ENCODE measurements around the gene BIRC5. TPM values are rescaled to one million over a fixed set of nuclear protein-coding genes. Genes with fewer than 3 reads are reported as not detected.

BIRC5 gene
- total and polyA plus RNA-seq, 12 donors = 0.13 to 7.6 (median 0.61) TPM; not detected in 2

- DNase-seq = no peak
- 95% methylated on average over 6 of the region's 6 CpGs for WGBS, 2 donors
- TF ChIP-seq CTCF (IDR thresholded peaks at IDR 0.05) = no peak
- Histone ChIP-seq H3K4me3 (no peak overlapping the region), H3K4me1 (peaks cover 0 to 26% (median 6%) of the 10 kb centered on the region in 9 donors), H3K27ac (no peak overlapping the region), H3K36me3 (no peaks in the 10 kb centered on the region), H3K9me3 (no peaks in the 10 kb centered on the region), H3K27me3 (peaks cover 0 to 34% (median 21%) of the 10 kb centered on the region in 7 donors)
- intact Hi-C loops (cut with DNase I) = no loop called here
- no peak for ATAC-seq
Observed at GRCh38 chr17:78273813-78274212, 59.8 kb downstream of the BIRC5 start.

Other genes with a start within 250 kb of the BIRC5 start
- 100 to 1,000 TPM in 1 of 10 donors, 10 to 100 TPM in 9; 42.3 to 109 (median 69.1) TPM for gene TMC6, start 85.5 kb upstream of the BIRC5 start, total RNA-seq
- gene TMC6, start 85.5 kb upstream of the BIRC5 start, polyA plus RNA-seq = 10 to 100 TPM; 22.8 to 86.0 TPM
- gene TMC8, start 83.5 kb upstream of the BIRC5 start, total RNA-seq = 10 to 100 TPM in 1 of 10 donors, 1 to 10 TPM in 8, under 1 TPM in 1; 0.85 to 11.2 (median 2.1) TPM
- 1 to 10 TPM in 1 of 2 donors, under 1 TPM in 1; 0.96 to 3.7 TPM for gene TMC8, start 83.5 kb upstream of the BIRC5 start, polyA plus RNA-seq
- gene C17orf99, start 67.9 kb upstream of the BIRC5 start, total RNA-seq = under 1 TPM in 1 of 10 donors, not detected in 9; 0.11 TPM
- gene C17orf99, start 67.9 kb upstream of the BIRC5 start, polyA plus RNA-seq = not detected
- gene SYNGR2, start 45.7 kb upstream of the BIRC5 start, total RNA-seq = 100 to 1,000 TPM; 102 to 184 (median 116) TPM
- 100 to 1,000 TPM in 1 of 2 donors, 10 to 100 TPM in 1; 92.8 to 200 TPM for gene SYNGR2, start 45.7 kb upstream of the BIRC5 start, polyA plus RNA-seq
- 10 to 100 TPM in 1 of 10 donors, 1 to 10 TPM in 4, under 1 TPM in 5; 0.33 to 12.7 (median 0.91) TPM for gene TK1, start 27.2 kb upstream of the BIRC5 start, total RNA-seq
- 1 to 10 TPM; 1.6 to 2.6 TPM for gene TK1, start 27.2 kb upstream of the BIRC5 start, polyA plus RNA-seq
- 10 to 100 TPM; 23.7 to 42.4 (median 28.7) TPM for gene AFMID, start 26.9 kb upstream of the BIRC5 start, total RNA-seq
- gene AFMID, start 26.9 kb upstream of the BIRC5 start, polyA plus RNA-seq = 10 to 100 TPM; 13.0 to 17.3 TPM
- gene TMEM235, start 17.4 kb downstream of the BIRC5 start, total RNA-seq = not detected
- not detected for gene TMEM235, start 17.4 kb downstream of the BIRC5 start, polyA plus RNA-seq
- gene SOCS3, start 145.8 kb downstream of the BIRC5 start, total RNA-seq = 100 to 1,000 TPM in 2 of 10 donors, 10 to 100 TPM in 6, 1 to 10 TPM in 2; 7.7 to 189 (median 17.0) TPM
- 10 to 100 TPM; 13.5 to 30.2 TPM for gene SOCS3, start 145.8 kb downstream of the BIRC5 start, polyA plus RNA-seq
- gene PGS1, start 164.4 kb downstream of the BIRC5 start, total RNA-seq = 10 to 100 TPM; 14.7 to 28.4 (median 17.1) TPM
- gene PGS1, start 164.4 kb downstream of the BIRC5 start, polyA plus RNA-seq = 10 to 100 TPM; 18.5 to 18.7 TPM